PC-3 (cell line): ENCODE results near the gene NOS2. TPM values are rescaled to one million over a fixed set of nuclear protein-coding genes. Genes with fewer than 3 reads are reported as not detected.
"Not testable (repeated sequence)": the region's sequence is repeated elsewhere in the genome, so short reads cannot be mapped to it uniquely, and the experiment has no call there.

Source experiments
- ATAC-seq: fragments of 200-7000 bp; cut with Tn5 transposase; 2 replicates; pipeline ENCODE4 v1.9.1; 2020; ENCODE audit warnings: mild to moderate bottlenecking, moderate library complexity
- Bru-seq: library from RNA; stranded (reverse); fragments of 400-500 nt; gene quantifications from one replicate; lab custom pipeline; 2021; lab: Mats Ljungman, UMichigan
- BruChase-seq, 2 experiments: library from RNA; stranded (reverse); fragments of 400-500 nt; gene quantifications; one replicate each; lab custom pipeline; 2021; lab: Mats Ljungman, UMichigan
- BruUV-seq: library from RNA; stranded (reverse); fragments of 400-500 nt; replicated peaks from 2 replicates; lab custom pipeline; 2021; lab: Mats Ljungman, UMichigan
- CTCF ChIA-PET: fragments of 300-600 bp; sonication (Branson Sonifier 250); formaldehyde crosslinking; loops from one replicate; lab custom pipeline; 2022; ENCODE audit warnings: antibody characterized with exemption; lab: Charles Lee
- POLR2A ChIA-PET: fragments of 300-600 bp; sonication (Branson Sonifier 250); formaldehyde crosslinking; loops from one replicate; lab custom pipeline; 2022; ENCODE audit warnings: antibody characterized with exemption; ENCODE audit not compliant: unreplicated experiment; lab: Charles Lee
- DNase-seq: peaks from one replicate; pipeline ENCODE4 v3.0.0-alpha.2; 2015
- H2AFZ ChIP-seq: fragments of 300-600 bp; sonication (generic); 2 replicates; pipeline ENCODE4 v1.6.0; 2016; ENCODE audit warnings: antibody characterized with exemption, low read length
- H3F3A ChIP-seq: fragments of 300-600 bp; sonication (generic); one replicate; pipeline ENCODE4 v1.6.0; 2017; ENCODE audit warnings: antibody characterized with exemption, low read length, control low read depth, mild to moderate bottlenecking; ENCODE audit not compliant: unreplicated experiment
- H3K27ac ChIP-seq: fragments of 300-600 bp; sonication (generic); 2 replicates; pipeline ENCODE4 v1.5.1; 2016; ENCODE audit warnings: mild to moderate bottlenecking, low read length
- H3K27me3 ChIP-seq: fragments of 300-600 bp; sonication (generic); 2 replicates; pipeline ENCODE4 v1.6.1; 2016; ENCODE audit warnings: low read length, mixed read lengths
- H3K36me3 ChIP-seq: fragments of 300-600 bp; sonication (generic); 2 replicates; pipeline ENCODE4 v1.6.1; 2016; ENCODE audit warnings: low read depth, mixed run types, low read length, mixed read lengths
- H3K4me1 ChIP-seq: fragments of 300-600 bp; sonication (generic); 2 replicates; pipeline ENCODE4 v1.5.1; 2016; ENCODE audit warnings: low read length; ENCODE audit not compliant: insufficient read depth
- H3K4me2 ChIP-seq: fragments of 300-600 bp; sonication (generic); 2 replicates; pipeline ENCODE4 v1.6.0; 2016; ENCODE audit warnings: low read length
- H3K4me3 ChIP-seq: fragments of 300-600 bp; sonication (generic); 2 replicates; pipeline ENCODE4 v1.5.1; 2016; ENCODE audit warnings: mild to moderate bottlenecking, low read length, mixed read lengths
- H3K79me2 ChIP-seq: fragments of 300-600 bp; sonication (generic); 2 replicates; pipeline ENCODE4 v1.6.1; 2017; ENCODE audit warnings: low read length, mixed read lengths
- H3K9ac ChIP-seq: fragments of 300-600 bp; sonication (generic); 2 replicates; pipeline ENCODE4 v1.6.0; 2016; ENCODE audit warnings: mild to moderate bottlenecking, low read length
- H3K9me2 ChIP-seq: fragments of 300-600 bp; sonication (generic); replicated peaks from 2 replicates; pipeline ENCODE4 v1.6.1; 2016; ENCODE audit warnings: mixed run types, low read length, mixed read lengths
- H3K9me3 ChIP-seq: fragments of 300-600 bp; sonication (generic); 2 replicates; pipeline ENCODE4 v1.6.1; 2016; ENCODE audit warnings: low read length, mixed read lengths
- H4K20me1 ChIP-seq: fragments of 300-600 bp; sonication (generic); 2 replicates; pipeline ENCODE4 v1.6.1; 2016; ENCODE audit warnings: low read length, mixed read lengths
- EZH2 ChIP-seq: fragments of 300-600 bp; sonication (generic); IDR thresholded peaks from one replicate; pipeline ENCODE4 v1.6.1; 2017; ENCODE audit warnings: antibody characterized with exemption, mild to moderate bottlenecking, low read length; ENCODE audit not compliant: unreplicated experiment
- EZH2phosphoT487 ChIP-seq: fragments of 300-600 bp; sonication (generic); IDR thresholded peaks from 2 replicates; pipeline ENCODE4 v1.6.1; 2018; ENCODE audit warnings: mild to moderate bottlenecking, antibody characterized with exemption, low read length, borderline replicate concordance
- intact Hi-C: fragments of 100-400 bp; cut with micrococcal nuclease; formaldehyde crosslinking; loops from 2 replicates; pipeline ENCODE4 v1.9.0; 2023
- long read RNA-seq: library from polyadenylated mRNA; unstranded; transcript quantifications from one replicate; pipeline ENCODE4 v2.0.0, GENCODE V29; 2021; ENCODE audit not compliant: unreplicated experiment
- total RNA-seq: library from RNA; depleted of rRNA; stranded (reverse); fragments of >200 nt; gene quantifications from 2 replicates; pipeline ENCODE4 v1.2.3, GENCODE V29; 2014; rRNA removed
- TF ChIP-seq, protein P1 (sequence below): fragments of 300-600 bp; sonication (generic); conservative IDR thresholded peaks from 2 replicates; pipeline ENCODE4 v1.5.1; 2017; ENCODE audit warnings: antibody characterized with exemption, low read depth, mild to moderate bottlenecking, low read length

Gene NOS2
- total RNA-seq: not detected in 2 replicates
- percentile 2 among the genes with signal in this experiment for Bru-seq, nascent RNA
- BruChase-seq, experiment 1, labeled RNA remaining after a 6-hour chase: percentile 2 among the genes with signal in this experiment
- BruChase-seq, experiment 2, labeled RNA remaining after a 2-hour chase: percentile 6 among the genes with signal in this experiment
- long read RNA-seq: 0 reads

DNA sequence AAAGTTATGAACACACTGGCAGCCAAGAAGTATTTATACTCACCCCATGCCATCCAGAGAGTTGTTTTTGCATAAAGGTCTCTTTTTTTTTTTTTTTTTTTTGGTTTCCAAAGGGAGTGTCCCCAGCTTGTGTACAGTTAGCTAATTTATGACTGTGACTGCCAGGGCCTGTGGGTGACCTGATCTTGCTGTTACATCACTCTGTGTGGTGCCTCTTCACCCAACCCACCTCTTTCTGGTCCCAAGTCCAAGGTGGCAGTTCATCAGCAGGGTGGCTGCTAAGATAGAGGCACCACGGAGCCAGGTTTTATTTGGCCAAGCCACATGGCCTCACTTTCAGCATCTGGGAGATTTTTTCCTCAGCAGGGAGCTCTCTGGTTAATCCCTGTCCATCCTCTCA, at the start of gene NOS2:
TSS of gene NOS2 (minus strand) at position 8 of the 400 bp plus-strand sequence. CDS start 1,720 bp downstream, outside the sequence.
- Histone ChIP-seq H3K4me2 (no peak within 1 kb of the TSS), H3K9me2 (no peaks in the 10 kb centered on the region), H3F3A (no peaks in the 10 kb centered on the region), H3K9me3 (no peaks in the 10 kb centered on the region), H3K27me3 (peaks cover 26% of the 10 kb centered on the region), H3K79me2 (no peaks in the 10 kb centered on the region), H3K4me1 (no peaks in the 10 kb centered on the region; the same call in 1 of the 2 replicates), H3K36me3 (no peaks in the 10 kb centered on the region), H3K4me3 (no peak within 1 kb of the TSS), H2AFZ (no peak within 1 kb of the TSS), H4K20me1 (no peaks in the 10 kb centered on the region), H3K27ac (no peak within 1 kb of the TSS), H3K9ac (no peak within 1 kb of the TSS)
- CTCF ChIA-PET: no interaction called here
- POLR2A ChIA-PET: no interaction called here
- no peak for DNase-seq
- TF ChIP-seq, protein P1, sequence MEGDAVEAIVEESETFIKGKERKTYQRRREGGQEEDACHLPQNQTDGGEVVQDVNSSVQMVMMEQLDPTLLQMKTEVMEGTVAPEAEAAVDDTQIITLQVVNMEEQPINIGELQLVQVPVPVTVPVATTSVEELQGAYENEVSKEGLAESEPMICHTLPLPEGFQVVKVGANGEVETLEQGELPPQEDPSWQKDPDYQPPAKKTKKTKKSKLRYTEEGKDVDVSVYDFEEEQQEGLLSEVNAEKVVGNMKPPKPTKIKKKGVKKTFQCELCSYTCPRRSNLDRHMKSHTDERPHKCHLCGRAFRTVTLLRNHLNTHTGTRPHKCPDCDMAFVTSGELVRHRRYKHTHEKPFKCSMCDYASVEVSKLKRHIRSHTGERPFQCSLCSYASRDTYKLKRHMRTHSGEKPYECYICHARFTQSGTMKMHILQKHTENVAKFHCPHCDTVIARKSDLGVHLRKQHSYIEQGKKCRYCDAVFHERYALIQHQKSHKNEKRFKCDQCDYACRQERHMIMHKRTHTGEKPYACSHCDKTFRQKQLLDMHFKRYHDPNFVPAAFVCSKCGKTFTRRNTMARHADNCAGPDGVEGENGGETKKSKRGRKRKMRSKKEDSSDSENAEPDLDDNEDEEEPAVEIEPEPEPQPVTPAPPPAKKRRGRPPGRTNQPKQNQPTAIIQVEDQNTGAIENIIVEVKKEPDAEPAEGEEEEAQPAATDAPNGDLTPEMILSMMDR: no peak
- TF ChIP-seq EZH2 (no peak), EZH2phosphoT487 (no peak)
- no peak for ATAC-seq
- intact Hi-C loops: no loop called here
- BruUV-seq: no TSS peak

DNA sequence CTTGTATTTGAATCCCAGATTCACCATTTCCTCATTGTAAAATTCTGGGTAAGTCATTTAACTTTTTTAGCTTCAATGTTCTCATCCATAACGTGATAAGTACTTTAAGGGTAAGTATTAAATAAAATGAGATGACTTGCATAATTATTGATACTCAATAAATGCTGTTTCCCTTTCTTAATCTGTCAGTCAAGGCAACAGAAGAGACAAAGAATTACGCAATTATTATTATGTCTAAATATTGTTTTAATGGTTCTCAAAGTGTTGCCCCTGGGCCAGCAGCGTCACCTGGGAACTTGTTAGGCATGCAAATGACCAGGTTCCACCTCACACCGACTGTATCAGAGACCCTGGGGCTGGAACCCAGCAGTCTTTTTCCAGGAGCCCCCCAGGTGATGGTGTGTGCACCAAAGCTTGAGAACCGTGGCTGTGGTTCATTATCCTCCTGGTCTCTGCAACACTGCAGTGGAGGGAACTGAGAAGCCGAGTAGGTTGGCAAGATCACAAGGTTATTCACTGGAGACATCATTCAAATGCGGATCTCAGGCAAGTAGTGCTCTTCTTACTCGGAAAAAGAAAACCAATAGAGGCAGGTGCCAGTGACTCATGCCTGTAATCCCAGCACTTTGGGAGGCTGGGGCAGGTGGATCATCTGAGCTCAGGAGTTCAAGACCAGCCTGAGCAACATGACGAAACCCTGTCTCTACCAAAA, 49.3 kb upstream of the NOS2 start:
- H3K4me1 ChIP-seq: no peaks in the 10 kb centered on the region
- no peak overlapping the region for H3K27ac ChIP-seq
- H3K9me3 ChIP-seq: no peaks in the 10 kb centered on the region
- H3K4me3 ChIP-seq: no peak overlapping the region
- H3K36me3 ChIP-seq: no peaks in the 10 kb centered on the region
- no peak overlapping the region for H3K9ac ChIP-seq
- H3K27me3 ChIP-seq: peaks cover 37% of the 10 kb centered on the region
- intact Hi-C loops: no loop called here
- H3K4me2 ChIP-seq: no peak overlapping the region
- ATAC-seq (no peak), DNase-seq (no peak)
- BruUV-seq: no TSS peak
- H4K20me1 ChIP-seq: no peaks in the 10 kb centered on the region
- CTCF ChIA-PET: no interaction called here
- TF ChIP-seq EZH2phosphoT487 (no peak), EZH2 (no peak)
- TF ChIP-seq, protein P1: no peak
- no peaks in the 10 kb centered on the region for H3K79me2 ChIP-seq
- no peak overlapping the region for H2AFZ ChIP-seq
- H3F3A ChIP-seq: no peaks in the 10 kb centered on the region
- no peaks in the 10 kb centered on the region for H3K9me2 ChIP-seq
- POLR2A ChIA-PET: no interaction called here

GRCh38 chr17:27848931-27849330, 48.6 kb upstream of the NOS2 start:
- intact Hi-C loops: no loop called here
- H3K27me3 ChIP-seq: peaks cover 37% of the 10 kb centered on the region
- ATAC-seq (no peak), DNase-seq (no peak)
- no peak for TF ChIP-seq EZH2
- TF ChIP-seq, protein P1: no peak
- TF ChIP-seq EZH2phosphoT487: no peak
- no TSS peak for BruUV-seq
- no peaks in the 10 kb centered on the region for H3K79me2 ChIP-seq
- H3K27ac ChIP-seq: no peak overlapping the region
- H3K9me2 ChIP-seq: no peaks in the 10 kb centered on the region
- CTCF ChIA-PET: no interaction called here
- H3K9ac ChIP-seq: no peak overlapping the region
- no peak overlapping the region for H3K4me2 ChIP-seq
- no peaks in the 10 kb centered on the region for H3K36me3 ChIP-seq
- no peaks in the 10 kb centered on the region for H4K20me1 ChIP-seq
- H2AFZ ChIP-seq: no peak overlapping the region
- no peaks in the 10 kb centered on the region for H3K9me3 ChIP-seq
- POLR2A ChIA-PET: no interaction called here
- no peaks in the 10 kb centered on the region for H3F3A ChIP-seq
- H3K4me3 ChIP-seq: no peak overlapping the region
- no peaks in the 10 kb centered on the region for H3K4me1 ChIP-seq

DNA sequence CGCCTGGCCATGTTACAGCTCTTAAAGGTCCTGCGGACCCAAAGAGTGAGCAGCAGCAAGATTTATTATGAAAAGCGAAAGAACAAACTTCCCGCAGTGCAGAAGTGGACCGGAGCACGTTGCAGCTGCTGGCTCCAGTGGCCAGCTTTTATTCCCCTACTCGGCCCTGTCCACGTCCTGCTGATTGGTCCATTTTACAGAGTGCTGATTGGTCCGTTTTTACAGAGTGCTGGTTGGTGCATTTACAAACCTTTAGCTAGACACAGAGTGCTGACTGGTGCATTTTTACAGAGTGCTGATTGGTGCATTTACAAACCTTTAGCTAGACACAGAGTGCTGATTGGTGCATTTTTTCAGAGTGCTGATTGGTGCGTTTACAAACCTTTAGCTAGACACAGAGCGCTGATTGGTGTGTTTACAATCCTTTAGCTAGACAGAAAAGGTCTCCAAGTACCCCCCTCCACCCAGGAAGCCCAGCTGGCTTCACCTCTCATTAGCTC, 46.5 kb upstream of the NOS2 start:
- H3K9ac ChIP-seq, H3K4me1 ChIP-seq, DNase-seq, CTCF ChIA-PET, H3F3A ChIP-seq, H2AFZ ChIP-seq, H3K79me2 ChIP-seq, H3K36me3 ChIP-seq, H3K4me2 ChIP-seq, intact Hi-C loops, H3K4me3 ChIP-seq, H4K20me1 ChIP-seq, H3K9me2 ChIP-seq, H3K27ac ChIP-seq, H3K9me3 ChIP-seq, BruUV-seq, ATAC-seq: not testable (repeated sequence)
- H3K27me3 ChIP-seq: peaks cover 20% of the 10 kb centered on the region
- POLR2A ChIA-PET: interaction anchor here (0.6 kb wide), 1 partner anchor 585 kb away, joined by 4 read pairs; no protein-coding TSS in a partner anchor
